GM23338 (cell line): ENCODE results near the gene CYP11A1. TPM values are rescaled to one million over a fixed set of nuclear protein-coding genes. Genes with fewer than 3 reads are reported as not detected.

Source experiments
- ATAC-seq: fragments of 200-7000 bp; cut with Tn5 transposase; 3 replicates; pipeline ENCODE4 v1.9.1; 2020
- DNase-seq: peaks from one replicate; pipeline ENCODE4 v3.0.0-alpha.2; 2015; ENCODE audit warnings: low spot score
- H2AFZ ChIP-seq: fragments of 200-600 bp; sonication (generic); 2 replicates; pipeline ENCODE4 v1.8.0; 2016; ENCODE audit warnings: antibody characterized with exemption, mild to moderate bottlenecking, moderate library complexity
- H3F3A ChIP-seq: fragments of 200-600 bp; sonication (generic); replicated peaks from 2 replicates; pipeline ENCODE4 v1.8.0; 2017; ENCODE audit warnings: antibody characterized with exemption, mixed run types, low read depth
- H3K27ac ChIP-seq: fragments of 200-600 bp; sonication (generic); 2 replicates; pipeline ENCODE4 v1.6.1; 2016; ENCODE audit warnings: low read depth
- H3K27me3 ChIP-seq: fragments of 200-600 bp; sonication (generic); 2 replicates; pipeline ENCODE4 v1.8.0; 2016; ENCODE audit warnings: mild to moderate bottlenecking, mixed run types, moderate library complexity; ENCODE audit not compliant: insufficient read depth
- H3K36me3 ChIP-seq: fragments of 200-600 bp; sonication (generic); 2 replicates; pipeline ENCODE4 v1.8.0; 2016; ENCODE audit warnings: mild to moderate bottlenecking; ENCODE audit not compliant: insufficient read depth
- H3K4me1 ChIP-seq: fragments of 200-600 bp; sonication (generic); 2 replicates; pipeline ENCODE4 v1.8.0; 2016; ENCODE audit warnings: mild to moderate bottlenecking, moderate library complexity; ENCODE audit not compliant: insufficient read depth
- H3K4me2 ChIP-seq: fragments of 200-600 bp; sonication (generic); 2 replicates; pipeline ENCODE4 v1.7.1; 2017; ENCODE audit warnings: mixed run types
- H3K4me3 ChIP-seq: fragments of 200-600 bp; sonication (generic); 2 replicates; pipeline ENCODE4 v1.6.1; 2016; ENCODE audit warnings: mixed run types
- H3K79me2 ChIP-seq: fragments of 200-600 bp; sonication (generic); replicated peaks from 2 replicates; pipeline ENCODE4 v1.8.0; 2017; ENCODE audit warnings: mild to moderate bottlenecking; ENCODE audit not compliant: insufficient read depth
- H3K9me2 ChIP-seq: fragments of 200-600 bp; sonication (generic); 2 replicates; pipeline ENCODE4 v1.8.0; 2017; ENCODE audit not compliant: insufficient read depth
- H4K20me1 ChIP-seq: fragments of 200-600 bp; sonication (generic); replicated peaks from 2 replicates; pipeline ENCODE4 v1.8.0; 2017; ENCODE audit warnings: mild to moderate bottlenecking; ENCODE audit not compliant: insufficient read depth
- H3K27ac Mint-ChIP-seq: 2 replicates; pipeline ENCODE4 v1.8.0; 2020; ENCODE audit warnings: inconsistent platforms, mild to moderate bottlenecking, moderate library complexity, mixed read lengths
- H3K27me3 Mint-ChIP-seq: 3 replicates; pipeline ENCODE4 v1.8.0; 2022; ENCODE audit warnings: low read depth, mild to moderate bottlenecking, moderate library complexity, mixed read lengths, inconsistent platforms; ENCODE audit not compliant: insufficient read depth, poor library complexity
- H3K36me3 Mint-ChIP-seq: 3 replicates; pipeline ENCODE4 v1.8.0; 2021; ENCODE audit warnings: low read depth, mild to moderate bottlenecking, inconsistent platforms, moderate library complexity, mixed read lengths
- H3K4me1 Mint-ChIP-seq: 3 replicates; pipeline ENCODE4 v1.8.0; 2020; ENCODE audit warnings: mild to moderate bottlenecking, inconsistent platforms, mixed read lengths
- H3K4me3 Mint-ChIP-seq: 3 replicates; pipeline ENCODE4 v1.8.0; 2021; ENCODE audit warnings: moderate library complexity, mild to moderate bottlenecking, inconsistent platforms, mixed read lengths
- H3K9me3 Mint-ChIP-seq: 3 replicates; pipeline ENCODE4 v1.8.0; 2020; ENCODE audit warnings: moderate library complexity, mild to moderate bottlenecking, inconsistent platforms, mixed read lengths
- CREB1 ChIP-seq: fragments of 250-450 bp; sonication (Bioruptor Pico); IDR thresholded peaks from 2 replicates; pipeline ENCODE4 v1.5.0; 2020; ENCODE audit warnings: low read depth, mild to moderate bottlenecking, moderate library complexity
- ETS1 ChIP-seq: IDR thresholded peaks from 2 replicates; pipeline ENCODE4 v1.6.1; 2016; ENCODE audit warnings: antibody characterized with exemption
- EZH2 ChIP-seq: fragments of 200-600 bp; sonication (generic); IDR thresholded peaks from one replicate; pipeline ENCODE4 v1.8.0; 2017; ENCODE audit warnings: antibody characterized with exemption, mild to moderate bottlenecking, low read depth; ENCODE audit not compliant: unreplicated experiment
- EZH2phosphoT487 ChIP-seq: fragments of 200-600 bp; sonication (generic); IDR thresholded peaks from one replicate; pipeline ENCODE4 v1.8.1; 2018; ENCODE audit warnings: antibody characterized with exemption; ENCODE audit not compliant: unreplicated experiment
- JUNB ChIP-seq: IDR thresholded peaks from one replicate; pipeline ENCODE4 v1.6.1; 2016; ENCODE audit warnings: antibody characterized with exemption; ENCODE audit not compliant: unreplicated experiment
- NANOG ChIP-seq: IDR thresholded peaks from 2 replicates; pipeline ENCODE4 v1.6.1; 2016; ENCODE audit warnings: antibody characterized with exemption, borderline replicate concordance
- POLR2AphosphoS5 ChIP-seq: IDR thresholded peaks from 2 replicates; pipeline ENCODE4 v1.6.1; 2016; ENCODE audit warnings: antibody characterized with exemption, low read depth
- REST ChIP-seq: IDR thresholded peaks from one replicate; pipeline ENCODE4 v1.6.1; 2018; ENCODE audit warnings: antibody characterized with exemption; ENCODE audit not compliant: unreplicated experiment
- STAT1 ChIP-seq: IDR thresholded peaks from one replicate; pipeline ENCODE4 v1.6.1; 2016; ENCODE audit warnings: antibody characterized with exemption; ENCODE audit not compliant: unreplicated experiment
- ZNF114 ChIP-seq: fragments of 250-450 bp; sonication (Bioruptor Pico); IDR thresholded peaks from 2 replicates; pipeline ENCODE4 v1.5.0; 2020; ENCODE audit warnings: mild to moderate bottlenecking, moderate library complexity
- ZNF331 ChIP-seq: fragments of 250-450 bp; sonication (Bioruptor Pico); IDR thresholded peaks from 2 replicates; pipeline ENCODE4 v1.5.0; 2020; ENCODE audit warnings: low read depth, mild to moderate bottlenecking, moderate library complexity
- polyA plus RNA-seq: library from polyadenylated mRNA; unstranded; fragments of >200 nt; fragmentation: Nextera tagmentation; extraction: Ambion mirVana; gene quantifications from 2 replicates; pipeline ENCODE4 v1.2.1, GENCODE V29; 2016
- total RNA-seq: library from RNA; depleted of rRNA; stranded (reverse); fragments of >200 nt; shearing (Covaris generic); gene quantifications from 2 replicates; pipeline ENCODE4 v1.2.3, GENCODE V29; 2014

CYP11A1 gene
- total and polyA plus RNA-seq, 2 experiments from 2014 or later: 1.2 to 1.7 TPM

- no peak for TF ChIP-seq REST
- no peak for TF ChIP-seq NANOG
- TF ChIP-seq ZNF114 (CRISPR knock-in tag): no peak
- no peak for TF ChIP-seq ZNF331
- no peak for TF ChIP-seq EZH2
- TF ChIP-seq ETS1: no peak
- no peak for TF ChIP-seq JUNB
These were observed 44.2 kb upstream of the CYP11A1 start (continued) for GRCh38 chr15:74411686-74412085.

DNA sequence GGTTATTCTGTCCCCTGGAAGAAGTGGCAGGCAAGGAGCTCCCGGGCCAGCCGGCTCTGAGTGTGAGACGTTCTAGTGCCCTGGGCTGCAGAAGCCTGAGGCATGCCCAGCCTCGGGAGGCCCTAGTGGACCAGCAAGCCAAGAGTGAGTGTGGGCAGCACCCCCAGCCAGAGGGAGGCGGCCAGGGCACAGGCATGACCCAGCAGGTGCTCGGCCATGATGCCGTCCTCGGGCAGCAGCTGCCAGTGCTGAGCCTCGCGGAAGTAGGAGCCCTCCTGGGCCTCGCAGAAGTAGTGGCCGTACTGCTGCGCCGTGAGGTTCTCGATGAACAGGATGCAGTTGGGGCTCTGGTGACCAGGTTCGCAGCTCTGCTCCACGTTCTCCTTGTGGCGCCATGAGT, 43.1 kb upstream of the CYP11A1 start:
- no peak overlapping the region for H3K4me3 Mint-ChIP-seq
- no peaks in the 10 kb centered on the region for H3F3A ChIP-seq
- no peak overlapping the region for H3K27ac ChIP-seq
- ATAC-seq (no peak), DNase-seq (no peak)
- H4K20me1 ChIP-seq: no peaks in the 10 kb centered on the region
- no peaks in the 10 kb centered on the region for H3K79me2 ChIP-seq
- H3K27me3 ChIP-seq: no peaks in the 10 kb centered on the region
- H3K27me3 Mint-ChIP-seq: no peaks in the 10 kb centered on the region
- H3K9me3 Mint-ChIP-seq: no peaks in the 10 kb centered on the region; the same call in 2 of the 3 replicates
- H2AFZ ChIP-seq: no peak overlapping the region
- no peak overlapping the region for H3K27ac Mint-ChIP-seq
- H3K4me1 ChIP-seq: peaks cover 3% of the 10 kb centered on the region; the same call in 1 of the 2 replicates
- no peak overlapping the region for H3K4me3 ChIP-seq
- H3K4me2 ChIP-seq: no peak overlapping the region
- H3K36me3 Mint-ChIP-seq: peaks cover 5% of the 10 kb centered on the region; the same call in 2 of the 3 replicates
- peaks cover 13% of the 10 kb centered on the region for H3K4me1 Mint-ChIP-seq
- TF ChIP-seq EZH2phosphoT487 (no peak), EZH2 (no peak), POLR2AphosphoS5 (no peak), NANOG (no peak), CREB1 (CRISPR knock-in tag) (no peak), ETS1 (no peak), STAT1 (no peak), ZNF331 (no peak)
- no peaks in the 10 kb centered on the region for H3K36me3 ChIP-seq
- H3K9me2 ChIP-seq: no peaks in the 10 kb centered on the region
